ENCODE data around the gene TOR3A.

Gene TOR3A

DNA sequence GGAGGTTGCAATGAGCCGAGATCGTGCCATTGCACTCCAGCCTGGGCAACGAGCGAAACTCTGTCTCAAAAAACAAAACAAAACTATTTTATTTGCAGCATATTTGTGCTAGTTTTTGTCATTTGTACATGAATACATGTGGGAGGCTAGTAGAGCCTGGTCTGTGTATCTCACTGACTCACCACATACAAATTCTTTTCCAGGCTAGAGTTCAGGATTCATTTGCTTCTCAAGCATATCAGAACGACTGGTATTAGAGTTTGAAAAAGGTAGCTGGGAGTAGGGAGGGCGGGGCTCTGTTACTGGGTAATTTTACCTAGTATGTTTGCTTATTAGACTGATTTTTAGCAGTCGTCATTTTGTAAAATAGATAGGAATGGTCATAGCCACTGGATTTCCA lies 4.5 kb upstream of the TOR3A start:
- no peak for DNase-seq

DNA sequence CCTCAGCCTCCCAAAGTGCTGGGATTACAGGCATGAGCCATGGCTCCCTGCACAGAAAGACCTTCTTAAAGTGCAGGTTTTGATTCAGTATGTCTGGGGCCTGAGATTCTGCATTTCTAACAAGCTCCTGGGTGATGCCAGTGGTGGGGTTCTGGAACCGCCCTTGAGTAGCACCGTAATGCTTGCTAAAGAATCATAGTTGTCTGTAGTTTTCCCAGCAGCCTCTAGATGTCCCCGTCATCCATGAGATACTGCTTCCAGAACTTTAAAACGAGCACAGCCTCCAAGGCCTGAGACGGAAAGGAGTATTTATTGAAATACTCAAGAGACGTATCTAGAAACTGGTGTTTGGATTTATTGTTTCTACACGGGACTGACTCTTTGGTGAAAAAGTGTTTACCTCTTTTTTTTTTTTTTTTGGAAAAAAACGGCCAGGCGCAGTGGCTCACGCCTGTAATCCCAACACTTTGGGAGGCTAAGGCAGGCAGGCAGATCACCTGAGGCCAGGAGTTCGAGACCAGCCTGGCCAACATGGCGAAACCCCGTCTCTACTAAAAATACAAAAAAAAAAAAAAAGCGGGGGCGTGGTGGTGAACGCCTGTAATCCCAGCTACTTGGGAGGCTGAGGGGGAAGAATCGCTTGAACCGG lies 2.6 kb upstream of the TOR3A start:
- DNase-seq: peak; percentile 72

DNA sequence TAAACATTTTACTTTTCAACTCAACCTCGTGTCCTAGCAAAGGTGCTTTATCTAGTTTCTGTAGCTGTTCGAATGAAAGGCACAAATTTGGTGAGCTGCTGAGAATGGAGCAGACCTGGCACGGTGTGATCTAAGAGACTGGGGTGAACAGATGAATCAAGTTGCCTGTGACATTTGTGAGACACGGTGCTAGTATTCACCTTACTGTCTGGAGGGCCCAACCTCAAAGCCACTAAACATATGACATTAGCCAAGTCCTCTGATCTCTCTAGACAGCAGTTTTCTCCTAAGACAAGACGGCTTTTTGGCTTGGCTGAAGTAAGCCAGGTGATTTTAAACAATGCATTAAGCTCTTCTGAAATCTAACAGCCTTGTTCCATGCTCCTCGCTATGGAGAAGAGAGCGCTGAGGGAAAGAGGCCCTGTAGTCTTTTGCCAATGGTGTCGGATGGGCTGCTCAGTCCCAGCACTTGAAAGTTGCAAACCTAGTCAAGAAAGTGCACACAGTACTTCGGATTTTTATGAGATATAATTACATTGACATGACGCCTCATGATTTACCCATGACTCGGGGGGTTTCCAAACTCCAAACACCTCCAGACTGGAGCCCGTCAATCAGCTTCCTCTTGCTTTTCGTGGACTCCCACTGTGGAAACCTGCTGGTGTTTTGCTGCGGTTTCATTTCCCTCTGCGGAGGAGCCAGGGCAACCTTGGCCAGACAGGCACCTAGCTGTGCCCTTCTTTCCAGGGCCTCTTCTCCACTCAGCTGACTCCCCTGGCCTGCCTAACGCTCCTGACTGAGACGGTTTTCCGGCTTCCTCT lies 794 bp upstream of the TOR3A start:
- no peak for DNase-seq

DNA sequence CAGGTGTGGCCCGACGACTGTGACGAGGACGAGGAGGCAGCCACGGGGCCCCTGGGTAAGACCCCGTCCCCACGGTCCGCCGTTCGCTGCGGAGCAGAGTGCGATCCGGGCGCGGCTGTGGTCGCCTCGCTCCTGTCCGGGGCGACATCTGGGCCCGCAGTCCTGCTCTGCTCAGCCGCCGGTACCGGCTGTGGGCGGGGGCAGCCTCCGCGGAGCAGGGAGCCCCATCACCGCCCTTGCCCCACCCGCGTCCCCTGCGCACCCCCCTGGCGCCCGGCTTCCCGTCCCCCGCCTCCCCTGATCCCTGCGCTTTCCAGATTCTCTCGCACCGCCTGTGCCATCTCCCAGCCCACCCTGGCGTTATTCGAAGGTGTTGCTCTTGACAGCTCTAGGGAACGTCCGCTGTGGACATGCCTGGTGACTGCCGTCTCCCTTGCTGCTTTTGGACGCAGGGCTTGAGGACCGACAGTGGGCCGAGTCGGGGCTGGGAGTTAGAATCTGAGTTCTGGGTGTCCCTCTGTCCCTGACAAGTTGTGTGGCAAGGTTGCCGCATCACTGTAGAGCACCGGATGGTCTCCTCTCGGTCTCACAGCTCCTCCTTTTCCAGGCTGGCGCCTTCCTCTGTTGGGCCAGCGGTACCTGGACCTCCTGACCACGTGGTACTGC lies 596 bp downstream of the TOR3A start:
- DNase-seq: peak; percentile 49

DNA sequence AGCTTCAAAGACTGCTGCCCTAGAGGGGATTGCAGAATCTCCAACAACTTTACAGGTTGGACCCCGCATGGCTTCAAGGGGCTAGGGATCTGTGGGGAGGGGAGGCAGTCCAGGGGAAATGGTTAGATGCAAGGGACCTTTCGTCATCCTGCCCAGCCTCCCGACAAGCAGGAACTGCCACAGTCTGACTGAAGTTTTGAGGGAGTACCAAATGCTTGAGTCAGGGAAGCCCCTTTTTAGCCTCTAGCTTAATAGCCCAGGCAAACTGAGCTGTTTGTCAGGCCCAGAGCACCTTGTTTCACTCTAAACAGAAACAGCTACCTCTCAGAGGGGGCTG lies 1.1 kb downstream of the TOR3A start:
- no peak for DNase-seq

DNA sequence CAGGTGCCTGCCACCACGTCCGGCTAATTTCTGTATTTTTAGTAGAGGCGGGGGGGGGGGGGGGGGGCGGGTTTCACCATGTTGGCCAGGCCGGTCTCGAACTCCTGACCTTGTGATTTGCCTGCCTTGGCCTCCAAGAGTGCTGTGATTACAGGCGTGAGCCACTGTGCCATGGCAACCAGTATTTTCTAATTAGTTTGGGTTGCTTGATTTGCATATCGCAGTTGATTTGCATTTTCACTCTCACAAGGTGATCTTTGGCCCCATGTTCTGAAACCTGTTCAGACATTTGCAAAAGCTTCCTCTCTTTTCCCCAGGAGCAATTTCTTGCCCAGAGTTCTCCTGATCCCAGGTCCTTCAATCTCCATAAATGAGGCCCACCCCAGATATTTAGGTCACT lies 1.7 kb downstream of the TOR3A start:
- DNase-seq: no peak

DNA sequence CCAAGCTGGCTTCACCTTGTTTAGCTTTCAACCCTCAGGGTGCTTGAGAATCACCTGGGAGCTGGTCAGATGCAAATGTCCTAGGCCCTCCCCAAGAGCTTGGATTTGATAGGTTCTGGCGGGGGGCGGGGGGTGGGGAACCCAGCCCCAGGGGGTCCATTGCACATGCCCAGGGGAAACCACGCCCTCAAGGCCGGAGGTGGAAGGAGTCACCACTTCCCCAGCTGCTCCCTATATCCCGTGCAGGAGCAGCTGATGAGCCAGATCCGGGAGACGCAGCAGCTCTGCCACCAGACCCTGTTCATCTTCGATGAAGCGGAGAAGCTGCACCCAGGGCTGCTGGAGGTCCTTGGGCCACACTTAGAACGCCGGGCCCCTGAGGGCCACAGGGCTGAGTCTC lies 5.8 kb downstream of the TOR3A start:
- no peak for DNase-seq

DNA sequence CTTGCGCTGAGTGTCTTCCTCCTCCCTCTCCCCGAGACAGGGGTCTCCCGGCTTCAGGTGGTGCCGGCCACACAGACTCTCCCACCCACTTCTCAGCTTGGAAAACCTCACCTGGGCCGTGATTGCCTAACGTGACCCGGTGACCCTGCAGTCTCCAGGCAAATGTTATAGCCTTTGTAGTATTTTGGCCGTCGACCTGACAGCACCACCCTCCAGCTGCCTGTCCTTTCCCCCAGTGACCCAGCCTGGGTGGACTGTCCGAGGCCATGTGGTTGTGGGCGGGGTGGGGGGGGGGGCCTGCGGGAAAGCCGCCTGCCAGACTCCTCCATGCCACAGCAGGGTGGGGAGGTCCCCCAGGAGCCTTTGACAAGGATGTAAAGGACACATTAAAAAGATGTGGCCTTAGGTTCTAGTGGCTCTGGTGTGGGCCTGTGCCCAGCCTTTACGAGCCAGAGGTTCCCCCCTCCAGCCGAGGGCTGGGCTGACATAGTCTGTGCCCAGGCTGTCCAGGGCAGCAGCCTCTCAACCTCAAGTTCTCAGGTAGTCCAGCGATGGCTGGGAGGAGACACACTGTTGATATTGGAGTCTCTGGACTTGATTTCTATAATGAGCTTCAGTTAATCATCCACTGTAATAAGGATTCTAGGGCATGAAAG lies 8.1 kb downstream of the TOR3A start:
- DNase-seq: no peak

DNA sequence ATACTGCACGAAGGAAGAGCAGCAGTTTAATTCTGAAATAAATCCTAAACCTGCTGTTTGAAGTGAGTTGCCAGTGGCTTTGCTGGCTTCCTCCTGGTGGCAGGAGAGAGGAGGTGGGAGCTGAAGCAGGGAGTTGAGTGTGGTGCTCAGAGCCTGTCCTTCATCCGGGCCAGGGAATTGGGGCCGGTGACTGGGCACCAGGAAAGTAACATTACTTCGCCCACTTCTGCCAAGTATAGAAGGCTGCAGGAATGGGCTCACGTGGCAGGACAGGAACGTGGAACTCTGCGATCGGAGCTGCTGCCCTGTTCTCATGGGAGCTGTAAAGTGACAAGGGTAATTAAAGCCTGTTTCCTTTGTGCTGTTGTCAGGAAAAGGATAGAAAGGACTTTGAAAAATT lies 8.7 kb downstream of the TOR3A start:
- DNase-seq: no peak

DNA sequence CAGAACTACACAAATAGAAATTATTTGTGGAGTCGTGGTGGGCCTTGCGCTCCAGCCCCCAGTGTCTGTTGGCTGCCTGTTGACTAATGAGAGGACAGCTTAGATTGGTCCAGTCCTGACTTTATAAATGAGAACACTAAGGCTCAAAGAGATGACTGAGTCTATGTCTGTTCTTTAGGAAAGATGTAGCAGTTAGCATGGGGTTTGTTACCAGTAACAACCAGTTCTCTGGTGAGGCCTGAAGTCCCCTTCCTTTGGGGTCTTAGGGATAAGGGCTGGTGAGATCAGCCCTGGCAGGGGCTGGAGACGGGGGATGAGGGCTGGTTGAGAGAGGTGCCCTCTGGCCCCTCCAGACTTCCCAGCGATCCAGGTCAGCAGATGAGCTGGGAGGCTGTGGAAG lies 9.1 kb downstream of the TOR3A start:
- DNase-seq: no peak

DNA sequence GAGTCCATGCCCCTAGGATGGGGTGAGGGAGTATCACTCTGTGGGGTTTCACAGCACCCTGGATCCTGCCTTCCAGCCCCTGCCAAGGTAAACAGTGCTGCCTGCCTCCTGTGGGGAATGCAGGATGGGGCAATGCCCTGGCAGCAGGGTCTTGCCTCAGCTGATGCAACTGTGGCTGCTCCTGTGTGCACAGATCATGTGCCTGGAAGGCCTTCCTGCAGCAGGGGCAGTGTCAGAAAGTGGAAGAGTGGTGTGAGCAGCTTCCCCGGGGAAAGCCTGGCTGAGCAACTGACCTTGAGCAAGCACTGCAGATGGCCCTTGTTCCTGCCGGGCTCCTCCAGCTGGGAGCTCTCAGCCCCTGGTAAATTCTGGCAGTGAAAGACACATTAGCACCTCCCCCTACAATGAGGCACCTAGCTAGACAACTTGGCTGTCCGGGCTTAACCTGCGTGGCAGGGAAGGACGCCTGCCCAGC lies 9.9 kb downstream of the TOR3A start:
- DNase-seq: no peak

DNA sequence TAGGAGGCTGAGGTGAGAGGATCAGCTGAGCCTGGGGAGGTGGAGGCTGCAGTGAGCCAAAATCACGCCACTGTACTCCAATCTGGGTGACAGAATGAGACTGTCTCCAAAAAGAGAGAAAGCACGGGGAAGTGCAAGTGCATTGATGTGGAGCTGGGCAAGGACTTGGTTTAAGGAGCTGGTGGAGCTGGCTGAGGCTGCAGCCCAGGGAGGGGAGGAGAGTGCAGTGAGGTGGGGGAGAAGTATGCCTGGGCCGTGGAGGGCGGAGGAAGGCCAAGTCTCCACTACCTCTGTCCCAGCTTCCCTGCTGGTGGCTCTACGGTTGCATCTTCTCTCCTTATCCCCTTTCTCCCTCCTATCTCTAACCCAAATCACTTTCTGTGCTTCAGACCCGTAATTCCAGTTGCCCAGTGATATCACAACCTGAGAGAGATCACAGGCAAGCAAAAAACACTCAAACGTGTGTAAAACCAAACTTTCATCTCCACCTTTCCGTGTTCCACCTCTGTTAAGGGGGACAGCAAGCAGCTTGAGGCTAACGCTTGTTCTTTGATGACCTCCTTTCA lies 11.1 kb downstream of the TOR3A start:
- no peak for DNase-seq

DNA sequence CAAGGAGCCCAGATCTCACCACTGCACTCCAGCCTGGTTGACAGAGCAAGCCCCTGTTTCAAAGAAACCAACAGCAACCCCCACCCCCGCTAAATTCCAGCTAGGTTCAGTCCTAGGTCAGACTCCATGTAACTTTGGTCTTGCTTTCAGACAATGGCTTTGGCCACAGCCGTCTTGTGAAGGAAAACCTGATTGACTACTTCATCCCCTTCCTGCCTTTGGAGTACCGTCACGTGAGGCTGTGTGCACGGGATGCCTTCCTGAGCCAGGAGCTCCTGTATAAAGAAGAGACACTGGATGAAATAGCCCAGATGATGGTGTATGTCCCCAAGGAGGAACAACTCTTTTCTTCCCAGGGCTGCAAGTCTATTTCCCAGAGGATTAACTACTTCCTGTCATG lies 12.9 kb downstream of the TOR3A start:
- no peak for DNase-seq

DNA sequence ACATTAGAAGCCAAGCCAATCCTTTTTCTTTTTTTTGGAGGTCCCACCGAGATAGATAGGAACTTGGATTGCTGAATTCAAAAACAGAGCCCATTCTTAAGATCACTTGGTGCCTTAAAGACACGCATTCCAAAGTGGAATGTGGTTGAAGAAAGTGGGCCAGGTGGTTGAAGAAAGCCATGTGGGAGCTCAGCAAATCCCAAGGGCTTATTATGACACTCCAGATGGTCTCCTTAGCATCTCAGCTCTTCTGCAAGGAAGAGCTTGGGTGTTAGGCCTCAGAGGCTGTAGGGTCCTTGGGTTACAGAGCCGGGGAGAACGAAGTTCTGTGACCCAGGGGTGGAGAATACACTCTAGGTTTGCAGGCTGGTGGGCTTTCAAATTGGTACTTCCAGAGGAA lies 13.5 kb downstream of the TOR3A start:
- no peak for DNase-seq

DNA sequence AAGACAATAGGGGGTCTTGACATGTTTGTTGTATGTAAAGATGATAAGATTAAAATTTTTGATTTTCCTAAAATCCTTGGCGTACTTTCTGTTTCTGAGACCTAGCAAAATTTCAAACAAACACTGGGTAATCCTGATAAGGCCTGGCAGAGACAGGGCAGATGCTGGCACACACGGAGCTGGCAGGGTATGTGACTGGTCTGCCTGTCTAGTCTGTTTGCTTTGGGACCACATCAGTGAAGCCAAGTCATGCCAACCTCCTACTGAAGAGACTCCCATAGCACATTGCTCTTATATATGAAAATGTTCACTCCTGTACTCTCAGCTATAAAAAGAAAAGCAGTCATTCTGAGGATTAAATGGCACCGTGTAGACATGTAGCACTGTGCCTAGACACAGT lies 14.1 kb downstream of the TOR3A start:
- DNase-seq: no peak

DNA sequence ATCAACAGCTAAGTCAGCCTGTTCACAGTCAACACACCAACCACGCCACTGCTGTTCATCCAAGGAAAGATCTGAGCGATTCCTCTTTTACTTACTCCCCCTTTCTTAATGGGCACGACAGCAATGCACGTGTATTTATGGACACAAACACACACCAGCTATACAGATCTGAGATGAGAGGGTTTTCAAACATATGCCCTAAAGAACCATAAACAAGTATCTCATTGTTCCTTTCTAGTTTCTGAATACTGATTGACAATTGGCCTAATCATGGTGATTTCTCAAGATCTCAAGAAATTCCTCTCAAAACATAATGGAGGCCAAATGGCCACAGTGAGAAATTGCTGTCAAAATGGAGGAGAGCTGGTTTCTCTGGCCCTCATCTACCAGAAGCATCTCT lies 18.0 kb downstream of the TOR3A start:
- DNase-seq: no peak

DNA sequence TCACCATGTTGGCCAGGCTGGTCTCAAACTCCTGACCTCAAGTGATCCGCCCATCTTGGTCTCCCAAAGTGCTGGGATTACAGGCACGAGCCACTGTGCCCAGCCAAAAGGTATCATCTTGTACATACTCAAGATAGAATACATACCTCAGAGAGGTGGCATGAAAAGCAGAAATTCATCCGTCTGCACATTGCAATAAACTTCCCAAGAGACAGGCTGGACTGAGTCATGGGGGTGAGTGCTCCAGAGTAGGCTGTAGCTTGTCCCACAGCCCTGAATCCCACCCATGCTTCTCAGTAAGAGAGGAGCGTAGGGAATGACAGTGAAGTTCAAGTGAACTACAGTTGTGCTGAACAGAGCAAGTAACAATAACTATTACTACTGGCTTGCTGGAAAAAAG lies 19.7 kb downstream of the TOR3A start:
- DNase-seq: no peak

DNA sequence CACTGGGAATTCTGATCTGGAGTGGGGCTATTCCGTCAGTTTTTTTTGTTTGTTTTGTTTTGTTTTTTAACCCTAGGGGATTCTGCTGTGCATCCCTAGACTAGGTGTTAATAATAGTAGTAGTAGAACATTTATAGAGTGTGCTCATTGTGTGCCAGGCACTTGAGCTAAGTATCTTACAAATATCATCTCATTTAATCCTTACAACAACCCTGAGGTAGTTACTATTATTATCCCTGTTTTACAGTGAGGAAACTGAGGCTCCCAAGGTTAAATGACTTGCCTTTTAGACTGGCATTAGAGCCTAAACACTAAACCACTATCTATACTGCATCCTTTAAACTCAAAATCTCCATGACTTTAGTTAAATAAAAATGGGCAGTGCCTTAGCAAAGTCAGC lies 22.1 kb downstream of the TOR3A start:
- no peak for DNase-seq

DNA sequence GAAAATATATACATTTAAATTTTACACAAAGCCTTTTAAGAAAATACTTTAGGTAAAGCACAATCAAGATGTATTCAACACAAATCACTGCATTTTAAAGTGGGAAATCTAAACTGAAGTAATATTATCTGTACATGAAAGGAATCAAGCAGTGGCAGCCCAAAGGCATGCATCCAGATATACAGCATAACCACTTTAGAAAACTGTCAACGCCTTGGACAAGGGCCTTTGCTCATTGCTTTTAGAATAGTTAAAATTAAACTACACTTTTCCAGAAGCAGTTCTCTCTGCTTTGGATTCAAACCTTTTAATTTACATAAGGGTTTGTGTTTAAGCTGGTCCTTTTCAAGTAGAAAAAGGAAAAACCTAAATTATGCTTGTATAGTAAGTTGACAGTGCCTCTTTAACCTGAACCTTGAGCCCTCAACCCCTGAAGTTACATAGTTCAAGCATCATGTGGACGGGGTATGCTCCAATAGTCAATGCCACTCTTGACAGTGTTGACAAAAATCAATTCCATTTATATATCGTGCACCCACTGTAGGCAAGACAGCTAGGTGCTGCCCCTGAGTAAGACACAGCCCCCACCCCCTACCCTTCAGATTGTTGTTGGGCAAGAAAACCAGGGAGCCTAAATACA lies 22.9 kb downstream of the TOR3A start:
- no peak for DNase-seq

DNA sequence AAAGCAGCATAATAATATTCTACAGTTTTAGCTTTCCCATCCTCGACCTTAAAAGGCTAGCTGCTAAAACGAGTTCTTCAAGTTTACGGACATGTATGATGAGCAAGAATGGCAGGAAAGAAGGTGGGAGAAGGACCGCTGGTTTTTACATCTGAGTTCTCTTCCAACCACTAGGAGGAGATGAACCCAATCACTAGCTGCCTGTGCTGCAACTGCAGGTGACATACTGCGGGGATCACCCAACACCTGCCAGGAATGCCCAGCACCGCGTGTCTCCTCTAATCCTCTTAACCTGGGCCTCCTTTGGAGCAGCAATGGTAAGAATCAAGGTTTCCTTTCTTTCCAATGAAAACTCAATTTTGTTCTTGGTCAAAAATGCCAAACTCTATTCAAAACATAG lies 23.5 kb downstream of the TOR3A start:
- no peak for DNase-seq

DNA sequence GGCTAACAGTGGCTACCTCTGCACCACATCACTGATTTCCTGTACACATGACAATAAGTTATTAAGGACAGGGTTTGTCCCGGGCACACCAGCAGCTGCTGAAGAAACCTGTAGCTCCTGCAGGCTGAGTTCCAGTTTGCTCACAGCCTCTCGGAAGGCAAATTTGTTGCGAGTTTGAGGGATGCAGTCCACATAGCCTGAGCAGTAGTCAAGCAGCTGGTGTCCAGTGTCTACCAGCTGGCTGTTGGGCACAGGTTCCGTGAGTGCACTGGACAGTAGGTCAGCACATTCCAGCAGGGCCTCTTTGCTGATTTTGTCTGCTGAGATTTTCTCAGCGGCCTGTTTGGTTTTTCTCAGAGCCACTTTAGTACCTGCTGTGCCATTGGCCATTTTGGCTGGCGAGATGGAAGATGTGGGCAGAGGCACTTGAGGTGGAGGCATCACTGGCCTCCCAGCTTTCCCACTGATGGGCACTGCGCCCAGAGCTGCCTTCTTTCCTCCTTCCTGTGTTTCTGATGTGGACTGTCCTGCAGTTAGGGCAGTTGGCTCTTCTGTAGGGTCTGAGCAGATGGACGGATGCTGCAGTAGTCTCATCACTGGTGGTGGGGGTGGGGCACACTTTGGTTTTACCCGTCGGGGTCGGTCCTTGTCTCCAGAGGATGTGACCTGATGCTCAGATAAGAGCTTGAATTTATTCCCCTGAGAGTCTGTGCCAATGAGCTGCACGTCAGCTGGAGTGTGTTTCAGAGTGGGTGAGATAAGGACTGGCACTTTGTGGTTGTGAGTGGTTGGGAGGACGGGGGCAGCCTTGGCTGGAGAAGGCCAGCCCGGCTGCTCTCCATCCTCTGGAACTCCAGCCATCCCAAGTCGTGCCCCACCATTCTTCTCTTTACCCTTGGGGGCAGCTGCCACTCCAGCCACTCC lies 26.1 kb downstream of the TOR3A start:
- no peak for DNase-seq

DNA sequence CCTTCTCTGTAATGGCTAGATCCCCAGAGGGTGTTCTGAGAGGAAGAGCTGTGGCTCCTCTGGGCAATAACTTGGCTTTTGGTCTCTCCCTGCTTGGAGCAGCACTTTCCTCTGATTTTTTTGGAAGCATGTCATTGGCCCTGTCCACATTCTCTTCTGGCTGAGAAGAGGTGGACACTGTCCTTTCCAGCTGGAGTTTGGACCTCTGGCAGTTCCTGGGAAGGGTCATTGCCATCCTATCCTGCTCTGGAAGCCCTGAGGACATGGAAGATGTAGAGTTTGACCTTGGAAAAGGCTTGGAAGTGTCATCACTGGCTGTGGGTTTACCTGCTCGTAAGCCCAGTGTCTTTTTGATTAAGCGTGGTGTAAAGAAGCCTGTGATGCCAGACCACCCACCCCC lies 26.8 kb downstream of the TOR3A start:
- DNase-seq: no peak
